ENCODE data around the gene OSMR.
"Not testable (repeated sequence)": the region's sequence is repeated elsewhere in the genome, so short reads cannot be mapped to it uniquely, and the experiment has no call there.

OSMR gene

DNA sequence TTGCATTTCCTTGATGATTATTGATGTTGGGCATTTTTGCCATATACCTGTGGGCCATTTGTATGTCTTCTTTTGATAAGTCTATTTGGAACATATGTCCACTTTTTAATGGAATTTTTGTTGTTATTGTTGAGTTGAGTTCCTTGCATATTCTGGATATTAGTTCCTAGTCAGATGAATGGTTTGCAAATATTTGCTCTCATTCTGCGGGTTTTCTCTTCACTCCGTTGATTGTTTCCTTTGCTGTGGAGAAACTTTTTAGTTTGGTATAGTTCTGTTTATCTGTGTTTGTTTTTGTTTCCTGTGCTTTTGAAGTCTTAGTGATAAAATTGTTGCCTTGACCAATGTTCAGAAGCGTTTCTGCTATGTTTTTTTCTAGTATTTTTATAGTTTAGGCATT lies 13.0 kb downstream of the OSMR start:
- ChIA-PET CTCF (interaction anchor here (1.0 to 1.5 kb wide), 2 partner anchors 28 to 64 kb away, joined by 3 to 6 read pairs; no protein-coding TSS in a partner anchor), POLR2A (no interaction called here)
- Histone ChIP-seq H3K9me3 (ENCODE audit: control insufficient read depth, insufficient read depth, low read depth, low read length) (no peaks in the 10 kb centered on the region), H3K4me3 (ENCODE audit: low read depth, low read length) (no peak overlapping the region), H3K27ac (ENCODE audit: extremely low read depth, low read depth, low read length) (no peak overlapping the region), H3K4me1 (ENCODE audit: control insufficient read depth, insufficient read depth, low read length) (no peaks in the 10 kb centered on the region), H3K36me3 (ENCODE audit: control insufficient read depth in 2 of 2, insufficient read depth in 1 of 2, low read length in 2 of 2) (no peaks in the 10 kb centered on the region)
- TF ChIP-seq, protein P1, sequence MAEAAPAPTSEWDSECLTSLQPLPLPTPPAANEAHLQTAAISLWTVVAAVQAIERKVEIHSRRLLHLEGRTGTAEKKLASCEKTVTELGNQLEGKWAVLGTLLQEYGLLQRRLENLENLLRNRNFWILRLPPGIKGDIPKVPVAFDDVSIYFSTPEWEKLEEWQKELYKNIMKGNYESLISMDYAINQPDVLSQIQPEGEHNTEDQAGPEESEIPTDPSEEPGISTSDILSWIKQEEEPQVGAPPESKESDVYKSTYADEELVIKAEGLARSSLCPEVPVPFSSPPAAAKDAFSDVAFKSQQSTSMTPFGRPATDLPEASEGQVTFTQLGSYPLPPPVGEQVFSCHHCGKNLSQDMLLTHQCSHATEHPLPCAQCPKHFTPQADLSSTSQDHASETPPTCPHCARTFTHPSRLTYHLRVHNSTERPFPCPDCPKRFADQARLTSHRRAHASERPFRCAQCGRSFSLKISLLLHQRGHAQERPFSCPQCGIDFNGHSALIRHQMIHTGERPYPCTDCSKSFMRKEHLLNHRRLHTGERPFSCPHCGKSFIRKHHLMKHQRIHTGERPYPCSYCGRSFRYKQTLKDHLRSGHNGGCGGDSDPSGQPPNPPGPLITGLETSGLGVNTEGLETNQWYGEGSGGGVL (tag by site-specific recombination; IDR thresholded peaks at IDR 0.05): no peak
- TF ChIP-seq, protein P2, sequence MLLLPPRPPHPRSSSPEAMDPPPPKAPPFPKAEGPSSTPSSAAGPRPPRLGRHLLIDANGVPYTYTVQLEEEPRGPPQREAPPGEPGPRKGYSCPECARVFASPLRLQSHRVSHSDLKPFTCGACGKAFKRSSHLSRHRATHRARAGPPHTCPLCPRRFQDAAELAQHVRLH (tag by site-specific recombination; IDR thresholded peaks at IDR 0.05): no peak
- no peak for TF ChIP-seq ZNF140 (tag by site-specific recombination; IDR thresholded peaks at IDR 0.05)
- no peak for TF ChIP-seq ZNF658 (tag by site-specific recombination; IDR thresholded peaks at IDR 0.05)
- TF ChIP-seq ZNF335 (tag by site-specific recombination; conservative IDR thresholded peaks at IDR 0.05): no peak
- no peak for TF ChIP-seq ZNF654 (tag by site-specific recombination; IDR thresholded peaks at IDR 0.05; ENCODE audit: low read depth)
- TF ChIP-seq, protein P3, sequence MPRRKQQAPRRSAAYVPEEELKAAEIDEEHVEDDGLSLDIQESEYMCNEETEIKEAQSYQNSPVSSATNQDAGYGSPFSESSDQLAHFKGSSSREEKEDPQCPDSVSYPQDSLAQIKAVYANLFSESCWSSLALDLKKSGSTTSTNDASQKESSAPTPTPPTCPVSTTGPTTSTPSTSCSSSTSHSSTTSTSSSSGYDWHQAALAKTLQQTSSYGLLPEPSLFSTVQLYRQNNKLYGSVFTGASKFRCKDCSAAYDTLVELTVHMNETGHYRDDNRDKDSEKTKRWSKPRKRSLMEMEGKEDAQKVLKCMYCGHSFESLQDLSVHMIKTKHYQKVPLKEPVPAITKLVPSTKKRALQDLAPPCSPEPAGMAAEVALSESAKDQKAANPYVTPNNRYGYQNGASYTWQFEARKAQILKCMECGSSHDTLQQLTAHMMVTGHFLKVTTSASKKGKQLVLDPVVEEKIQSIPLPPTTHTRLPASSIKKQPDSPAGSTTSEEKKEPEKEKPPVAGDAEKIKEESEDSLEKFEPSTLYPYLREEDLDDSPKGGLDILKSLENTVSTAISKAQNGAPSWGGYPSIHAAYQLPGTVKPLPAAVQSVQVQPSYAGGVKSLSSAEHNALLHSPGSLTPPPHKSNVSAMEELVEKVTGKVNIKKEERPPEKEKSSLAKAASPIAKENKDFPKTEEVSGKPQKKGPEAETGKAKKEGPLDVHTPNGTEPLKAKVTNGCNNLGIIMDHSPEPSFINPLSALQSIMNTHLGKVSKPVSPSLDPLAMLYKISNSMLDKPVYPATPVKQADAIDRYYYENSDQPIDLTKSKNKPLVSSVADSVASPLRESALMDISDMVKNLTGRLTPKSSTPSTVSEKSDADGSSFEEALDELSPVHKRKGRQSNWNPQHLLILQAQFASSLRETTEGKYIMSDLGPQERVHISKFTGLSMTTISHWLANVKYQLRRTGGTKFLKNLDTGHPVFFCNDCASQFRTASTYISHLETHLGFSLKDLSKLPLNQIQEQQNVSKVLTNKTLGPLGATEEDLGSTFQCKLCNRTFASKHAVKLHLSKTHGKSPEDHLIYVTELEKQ (tag by site-specific recombination; IDR thresholded peaks at IDR 0.05; ENCODE audit: borderline replicate concordance): no peak
- no peak for TF ChIP-seq SP7 (tag by site-specific recombination; IDR thresholded peaks at IDR 0.05)
- TF ChIP-seq, protein P4, sequence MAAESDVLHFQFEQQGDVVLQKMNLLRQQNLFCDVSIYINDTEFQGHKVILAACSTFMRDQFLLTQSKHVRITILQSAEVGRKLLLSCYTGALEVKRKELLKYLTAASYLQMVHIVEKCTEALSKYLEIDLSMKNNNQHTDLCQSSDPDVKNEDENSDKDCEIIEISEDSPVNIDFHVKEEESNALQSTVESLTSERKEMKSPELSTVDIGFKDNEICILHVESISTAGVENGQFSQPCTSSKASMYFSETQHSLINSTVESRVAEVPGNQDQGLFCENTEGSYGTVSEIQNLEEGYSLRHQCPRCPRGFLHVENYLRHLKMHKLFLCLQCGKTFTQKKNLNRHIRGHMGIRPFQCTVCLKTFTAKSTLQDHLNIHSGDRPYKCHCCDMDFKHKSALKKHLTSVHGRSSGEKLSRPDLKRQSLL (tag by site-specific recombination; IDR thresholded peaks at IDR 0.05): no peak
- no peak for TF ChIP-seq ZNF26 (tag by site-specific recombination; IDR thresholded peaks at IDR 0.05)
- no peak for TF ChIP-seq ZNF639 (tag by site-specific recombination; IDR thresholded peaks at IDR 0.05)
- no peak for TF ChIP-seq ZBTB1 (tag by site-specific recombination; IDR thresholded peaks at IDR 0.05)
- TF ChIP-seq ZFP37 (tag by site-specific recombination; IDR thresholded peaks at IDR 0.05): no peak
- no peak for TF ChIP-seq ZNF701 (tag by site-specific recombination; IDR thresholded peaks at IDR 0.05)
- TF ChIP-seq ZNF391 (tag by site-specific recombination; IDR thresholded peaks at IDR 0.05; ENCODE audit: borderline replicate concordance, low read depth): no peak
- TF ChIP-seq GLI4 (tag by site-specific recombination; IDR thresholded peaks at IDR 0.05): no peak
- TF ChIP-seq REPIN1 (tag by site-specific recombination; IDR thresholded peaks at IDR 0.05; ENCODE audit: low read depth): no peak
- no peak for TF ChIP-seq ZNF785 (tag by site-specific recombination; IDR thresholded peaks at IDR 0.05)
- TF ChIP-seq BCL11A (tag by site-specific recombination; IDR thresholded peaks at IDR 0.05; ENCODE audit: low read depth): no peak
- no peak for TF ChIP-seq ZNF146 (tag by site-specific recombination; IDR thresholded peaks at IDR 0.05)

DNA sequence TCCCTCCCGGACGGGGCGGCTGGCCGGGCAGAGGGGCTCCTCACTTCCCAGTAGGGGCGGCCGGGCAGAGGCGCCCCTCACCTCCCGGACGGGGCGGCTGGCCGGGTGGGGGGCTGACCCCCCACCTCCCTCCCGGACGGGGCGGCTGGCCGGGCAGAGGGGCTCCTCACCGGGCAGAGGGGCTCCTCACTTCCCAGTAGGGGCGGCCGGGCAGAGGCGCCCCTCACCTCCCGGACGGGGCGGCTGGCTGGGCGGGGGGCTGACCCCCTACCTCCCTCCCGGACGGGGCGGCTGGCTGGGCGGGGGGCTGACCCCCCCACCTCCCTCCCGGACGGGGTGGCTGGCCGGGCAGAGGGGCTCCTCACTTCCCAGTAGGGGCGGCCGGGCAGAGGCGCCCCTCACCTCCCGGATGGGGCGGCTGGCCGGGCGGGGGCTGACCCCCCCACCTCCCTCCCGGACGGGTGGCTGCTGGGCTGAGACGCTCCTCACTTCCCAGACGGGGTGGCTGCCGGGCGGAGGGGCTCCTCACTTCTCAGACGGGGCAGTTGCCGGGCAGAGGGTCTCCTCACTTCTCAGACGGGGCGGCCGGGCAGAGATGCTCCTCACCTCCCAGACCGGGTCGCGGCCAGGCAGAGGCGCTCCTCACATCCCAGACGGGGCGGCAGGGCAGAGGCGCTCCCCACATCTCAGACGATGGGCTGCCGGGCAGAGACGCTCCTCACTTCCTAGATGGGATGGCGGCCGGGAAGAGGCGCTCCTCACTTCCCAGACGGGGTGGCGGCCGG lies 16.4 kb downstream of the OSMR start:
- H3K4me1 ChIP-seq (ENCODE audit: control insufficient read depth, insufficient read depth, low read length); H3K27ac ChIP-seq (ENCODE audit: extremely low read depth, low read depth, low read length); H3K36me3 ChIP-seq (ENCODE audit: control insufficient read depth in 2 of 2, insufficient read depth in 1 of 2, low read length in 2 of 2); CTCF ChIA-PET; H3K9me3 ChIP-seq (ENCODE audit: control insufficient read depth, insufficient read depth, low read depth, low read length); POLR2A ChIA-PET; H3K4me3 ChIP-seq (ENCODE audit: low read depth, low read length): not testable (repeated sequence)

All from HEK293 (cell line).